ENCODE results near the gene ECM2.

ECM2 gene

GRCh38 chr9:92562461-92562967 is 26.7 kb upstream of the ECM2 start:
- DNase-seq (ENCODE audit: low read depth): peak; percentile 73
- no peak for TF ChIP-seq CTCF (conservative IDR thresholded peaks at IDR 0.05; ENCODE audit: control insufficient read depth, insufficient read depth, low read depth, low read length)
- H3K4me3 ChIP-seq (ENCODE audit: control insufficient read depth, low read depth, low read length): no peak overlapping the region

- TF ChIP-seq CTCF (conservative IDR thresholded peaks at IDR 0.05; ENCODE audit: control insufficient read depth, insufficient read depth, low read depth, low read length): no peak
- no peak overlapping the region for H3K4me3 ChIP-seq (ENCODE audit: control insufficient read depth, low read depth, low read length)
- DNase-seq (ENCODE audit: low read depth): peak; percentile 71
Measured at GRCh38 chr9:92561374-92562330, 25.9 kb upstream of the ECM2 start.

GRCh38 chr9:92558612-92559374 is 23.0 kb upstream of the ECM2 start:
- no peak for DNase-seq (ENCODE audit: low read depth)
- H3K4me3 ChIP-seq (ENCODE audit: control insufficient read depth, low read depth, low read length): no peak overlapping the region
- TF ChIP-seq CTCF (conservative IDR thresholded peaks at IDR 0.05; ENCODE audit: control insufficient read depth, insufficient read depth, low read depth, low read length): no peak

GRCh38 chr9:92550765-92551164 is 15.0 kb upstream of the ECM2 start:
- DNase-seq (ENCODE audit: low read depth): no peak
- no peak for TF ChIP-seq CTCF (conservative IDR thresholded peaks at IDR 0.05; ENCODE audit: control insufficient read depth, insufficient read depth, low read depth, low read length)
- H3K4me3 ChIP-seq (ENCODE audit: control insufficient read depth, low read depth, low read length): no peak overlapping the region

- H3K4me3 ChIP-seq (ENCODE audit: control insufficient read depth, low read depth, low read length): no peak overlapping the region
- no peak for TF ChIP-seq CTCF (conservative IDR thresholded peaks at IDR 0.05; ENCODE audit: control insufficient read depth, insufficient read depth, low read depth, low read length)
- DNase-seq (ENCODE audit: low read depth): no peak
Measured at GRCh38 chr9:92547356-92547755, 11.6 kb upstream of the ECM2 start.

- DNase-seq (ENCODE audit: low read depth): no peak
- TF ChIP-seq CTCF (conservative IDR thresholded peaks at IDR 0.05; ENCODE audit: control insufficient read depth, insufficient read depth, low read depth, low read length): no peak
- H3K4me3 ChIP-seq (ENCODE audit: control insufficient read depth, low read depth, low read length): no peak overlapping the region
Measured at GRCh38 chr9:92545002-92545510, 9.3 kb upstream of the ECM2 start.
